Osteoblast (primary cell): ENCODE measurements around the gene HOTAIR. TPM values are rescaled to one million over a fixed set of nuclear protein-coding genes. Genes with fewer than 3 reads are reported as not detected.

Source experiments
- DNase-seq: peaks from one replicate; pipeline ENCODE4 v3.0.0; 2011; ENCODE audit warnings: low spot score, mixed read lengths; ENCODE audit not compliant: insufficient read length; ENCODE audit errors: missing footprints
- H2AFZ ChIP-seq: 2 replicates; pipeline ENCODE4 v1.6.0; 2011; ENCODE audit warnings: mild to moderate bottlenecking, low read length
- H3K27ac ChIP-seq: 2 replicates; pipeline ENCODE4 v1.5.1; 2011; ENCODE audit warnings: mild to moderate bottlenecking, low read depth, low read length, moderate library complexity
- H3K27me3 ChIP-seq: 2 replicates; pipeline ENCODE4 v1.6.0; 2012; ENCODE audit warnings: mild to moderate bottlenecking, control low read depth, inconsistent platforms, low read length, moderate library complexity; ENCODE audit not compliant: insufficient read depth
- H3K36me3 ChIP-seq: 2 replicates; pipeline ENCODE4 v1.5.1; 2011; ENCODE audit warnings: mild to moderate bottlenecking, low read length, control low read depth, moderate library complexity; ENCODE audit not compliant: insufficient read depth
- H3K4me1 ChIP-seq: 2 replicates; pipeline ENCODE4 v1.5.1; 2011; ENCODE audit warnings: mild to moderate bottlenecking, low read length, control low read depth, moderate library complexity; ENCODE audit not compliant: insufficient read depth
- H3K4me2 ChIP-seq: 2 replicates; pipeline ENCODE4 v1.6.0; 2011; ENCODE audit warnings: mild to moderate bottlenecking, low read length; ENCODE audit not compliant: insufficient read depth
- H3K4me3 ChIP-seq: fragments of 200-600 bp; sonication (generic); 3 replicates; pipeline ENCODE4 v1.5.1; 2012; ENCODE audit warnings: mild to moderate bottlenecking, low read length, inconsistent platforms; ENCODE audit not compliant: insufficient read depth
- H3K79me2 ChIP-seq: 2 replicates; pipeline ENCODE4 v1.6.0; 2012; ENCODE audit warnings: mild to moderate bottlenecking, low read length, control low read depth, inconsistent platforms; ENCODE audit not compliant: insufficient read depth
- H3K9me3 ChIP-seq: 2 replicates; pipeline ENCODE4 v1.5.1; 2011; ENCODE audit warnings: low read depth, low read length, control low read depth
- H4K20me1 ChIP-seq: 2 replicates; pipeline ENCODE4 v1.6.0; 2012; ENCODE audit warnings: mild to moderate bottlenecking, low read length, control low read depth; ENCODE audit not compliant: insufficient read depth
- total RNA-seq: library from RNA; depleted of rRNA; stranded (reverse); fragments of >200 nt; gene quantifications from 2 replicates; pipeline ENCODE4 v1.2.3, GENCODE V29; 2012
- TF ChIP-seq, protein P1 (sequence below): IDR thresholded peaks from 2 replicates; pipeline ENCODE4 v1.5.1; 2011; ENCODE audit warnings: mild to moderate bottlenecking, low read depth, low read length, moderate library complexity; ENCODE audit errors: extremely low read depth

Gene HOTAIR
- total RNA-seq, 1 donor = 0.72 TPM

DNA sequence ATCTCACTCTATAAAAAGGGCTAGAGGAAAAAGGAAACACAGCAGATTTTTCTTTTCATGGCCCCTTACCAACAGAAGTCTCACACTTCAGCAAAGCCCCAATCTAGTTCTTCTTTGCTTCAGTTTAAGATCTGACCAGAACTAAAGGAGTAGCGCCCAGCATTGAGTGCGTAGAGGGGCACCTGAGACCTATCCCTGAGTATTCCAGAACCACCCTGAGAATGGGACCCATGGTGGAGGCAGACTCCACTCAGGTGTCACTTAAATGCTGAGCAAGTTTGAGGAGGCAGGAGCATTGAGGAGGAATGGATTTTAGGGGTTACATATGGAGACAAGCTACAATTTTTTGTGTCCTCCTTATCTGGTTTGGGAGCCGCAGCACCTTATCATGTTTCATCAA, 3.6 kb downstream of the HOTAIR start:
- no peaks in the 10 kb centered on the region for H3K9me3 ChIP-seq
- H2AFZ ChIP-seq = no peak overlapping the region
- H3K27ac ChIP-seq = no peak overlapping the region
- no peak overlapping the region for H3K4me2 ChIP-seq
- no peaks in the 10 kb centered on the region for H3K79me2 ChIP-seq
- H3K4me1 ChIP-seq = peaks cover 9% of the 10 kb centered on the region
- peaks cover 35% of the 10 kb centered on the region for H3K27me3 ChIP-seq
- TF ChIP-seq, protein P1, sequence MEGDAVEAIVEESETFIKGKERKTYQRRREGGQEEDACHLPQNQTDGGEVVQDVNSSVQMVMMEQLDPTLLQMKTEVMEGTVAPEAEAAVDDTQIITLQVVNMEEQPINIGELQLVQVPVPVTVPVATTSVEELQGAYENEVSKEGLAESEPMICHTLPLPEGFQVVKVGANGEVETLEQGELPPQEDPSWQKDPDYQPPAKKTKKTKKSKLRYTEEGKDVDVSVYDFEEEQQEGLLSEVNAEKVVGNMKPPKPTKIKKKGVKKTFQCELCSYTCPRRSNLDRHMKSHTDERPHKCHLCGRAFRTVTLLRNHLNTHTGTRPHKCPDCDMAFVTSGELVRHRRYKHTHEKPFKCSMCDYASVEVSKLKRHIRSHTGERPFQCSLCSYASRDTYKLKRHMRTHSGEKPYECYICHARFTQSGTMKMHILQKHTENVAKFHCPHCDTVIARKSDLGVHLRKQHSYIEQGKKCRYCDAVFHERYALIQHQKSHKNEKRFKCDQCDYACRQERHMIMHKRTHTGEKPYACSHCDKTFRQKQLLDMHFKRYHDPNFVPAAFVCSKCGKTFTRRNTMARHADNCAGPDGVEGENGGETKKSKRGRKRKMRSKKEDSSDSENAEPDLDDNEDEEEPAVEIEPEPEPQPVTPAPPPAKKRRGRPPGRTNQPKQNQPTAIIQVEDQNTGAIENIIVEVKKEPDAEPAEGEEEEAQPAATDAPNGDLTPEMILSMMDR = no peak
- H4K20me1 ChIP-seq = no peaks in the 10 kb centered on the region
- H3K4me3 ChIP-seq = no peak overlapping the region
- H3K36me3 ChIP-seq = no peaks in the 10 kb centered on the region
- DNase-seq = no peak

DNA sequence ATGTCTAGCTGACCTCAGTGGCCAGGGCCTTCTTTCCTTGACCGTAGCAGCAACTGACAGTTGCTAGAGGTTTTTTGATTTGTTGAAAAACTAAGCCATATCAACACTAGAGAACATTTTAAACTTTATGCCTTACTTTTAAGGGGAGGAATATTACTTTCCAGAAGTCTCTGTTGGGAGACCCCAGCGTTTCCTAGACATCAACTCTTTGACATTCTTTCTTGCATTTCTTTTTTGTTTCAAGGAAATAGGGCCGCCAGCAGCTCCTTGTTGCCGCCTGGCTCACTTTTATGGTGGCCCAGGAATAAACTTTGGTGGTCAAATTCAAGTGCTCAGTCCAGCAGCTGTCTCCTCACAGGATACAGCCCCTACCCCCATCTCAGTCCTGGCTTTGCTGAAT, 4.3 kb downstream of the HOTAIR start:
- TF ChIP-seq, protein P1 = no peak
- H4K20me1 ChIP-seq = no peaks in the 10 kb centered on the region
- peaks cover 41% of the 10 kb centered on the region for H3K27me3 ChIP-seq
- no peak overlapping the region for H3K27ac ChIP-seq
- no peaks in the 10 kb centered on the region for H3K36me3 ChIP-seq
- no peaks in the 10 kb centered on the region for H3K9me3 ChIP-seq
- no peak overlapping the region for H2AFZ ChIP-seq
- DNase-seq = no peak
- H3K4me1 ChIP-seq = peaks cover 9% of the 10 kb centered on the region
- no peaks in the 10 kb centered on the region for H3K79me2 ChIP-seq
- H3K4me2 ChIP-seq = no peak overlapping the region
- no peak overlapping the region for H3K4me3 ChIP-seq

DNA sequence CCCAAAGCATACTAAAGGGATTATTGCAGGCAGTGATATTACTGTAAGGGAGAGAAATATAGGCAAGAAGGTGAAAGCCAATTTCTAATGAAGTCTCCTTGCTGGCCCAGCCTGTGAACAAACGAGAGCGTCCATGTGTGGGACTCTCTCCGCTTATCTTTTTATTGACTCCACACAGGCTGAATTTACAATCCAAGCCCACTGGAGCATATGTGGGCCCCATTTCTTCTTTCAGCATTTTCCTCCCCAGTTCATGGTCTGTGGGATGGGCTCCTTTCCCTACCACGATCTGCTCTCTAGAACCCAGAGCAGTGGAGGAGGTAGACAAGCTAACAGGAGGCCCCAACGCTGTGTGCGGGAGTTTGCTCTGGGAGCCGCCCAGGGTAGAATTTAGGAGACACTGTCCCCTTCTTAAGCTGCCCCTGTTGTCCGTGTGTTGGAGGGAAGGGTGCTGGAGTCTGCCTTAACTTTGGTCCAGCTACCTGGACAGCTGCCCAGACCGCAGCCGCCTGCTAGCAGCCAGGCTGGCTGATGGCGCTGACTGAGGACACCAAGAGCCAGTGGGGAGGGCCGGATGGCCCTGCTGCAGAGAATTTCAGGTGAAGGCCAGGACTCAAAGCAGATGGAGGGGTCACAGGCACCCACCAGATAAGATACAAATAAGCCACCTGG, 5.0 kb downstream of the HOTAIR start:
- Histone ChIP-seq H3K4me2 (no peak overlapping the region), H2AFZ (no peak overlapping the region), H3K9me3 (no peaks in the 10 kb centered on the region), H3K27me3 (peaks cover 48% of the 10 kb centered on the region), H4K20me1 (no peaks in the 10 kb centered on the region), H3K79me2 (no peaks in the 10 kb centered on the region), H3K27ac (no peak overlapping the region), H3K36me3 (no peaks in the 10 kb centered on the region), H3K4me3 (no peak overlapping the region), H3K4me1 (peaks cover 9% of the 10 kb centered on the region)
- DNase-seq = no peak
- TF ChIP-seq, protein P1 = no peak

DNA sequence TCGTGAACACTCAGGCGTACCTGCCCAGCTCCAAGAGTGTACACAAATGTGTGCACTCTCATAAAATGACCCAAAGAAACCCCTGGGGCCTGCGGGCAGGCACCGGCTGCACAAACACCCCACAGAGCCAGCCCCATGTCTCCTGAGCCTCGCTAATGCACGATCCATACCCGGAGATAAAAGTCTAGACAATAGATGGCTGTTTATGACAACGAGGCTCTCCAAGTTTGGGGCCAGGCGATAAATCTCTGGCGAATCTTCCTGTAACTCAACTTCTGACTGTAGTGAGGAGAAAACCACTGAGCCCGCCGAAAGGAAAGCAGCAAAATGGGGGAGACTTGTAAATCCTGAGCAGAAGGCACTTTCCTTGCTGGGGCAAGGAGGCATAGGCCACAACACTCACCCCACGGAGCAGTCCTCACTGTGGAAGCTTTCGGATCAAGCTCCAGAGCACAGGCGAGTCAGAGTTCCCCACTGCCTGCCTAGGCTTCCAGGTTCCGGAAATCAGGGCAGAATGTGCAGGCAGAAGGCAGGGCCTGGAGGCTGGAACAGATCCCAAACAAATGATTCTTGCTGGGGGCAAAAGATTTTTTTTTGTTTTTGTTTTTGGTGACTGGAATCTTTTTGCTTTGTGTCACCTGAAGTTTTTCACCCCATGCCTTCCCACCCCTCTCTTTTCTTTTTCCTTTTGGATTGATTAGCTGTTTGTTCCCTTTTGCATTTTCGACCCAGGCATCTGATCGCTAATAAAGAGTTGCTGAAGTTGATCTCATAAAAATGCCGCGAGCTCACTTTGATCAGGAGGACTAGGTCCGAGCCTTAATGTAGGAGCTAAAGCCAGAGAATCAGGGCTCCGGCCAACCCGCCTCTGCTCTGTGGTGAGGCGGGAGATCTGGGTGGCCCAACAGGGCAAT, 6.3 kb downstream of the HOTAIR start:
- H2AFZ ChIP-seq = no peak overlapping the region
- H3K9me3 ChIP-seq = no peaks in the 10 kb centered on the region
- DNase-seq = no peak
- H3K4me1 ChIP-seq = peaks cover 9% of the 10 kb centered on the region
- H3K27ac ChIP-seq = no peak overlapping the region
- H3K4me2 ChIP-seq = no peak overlapping the region
- no peak overlapping the region for H3K4me3 ChIP-seq
- H4K20me1 ChIP-seq = no peaks in the 10 kb centered on the region
- no peaks in the 10 kb centered on the region for H3K36me3 ChIP-seq
- TF ChIP-seq, protein P1 = no peak
- peaks cover 51% of the 10 kb centered on the region for H3K27me3 ChIP-seq
- no peaks in the 10 kb centered on the region for H3K79me2 ChIP-seq
